Activated naive CD8-positive, alpha-beta T cell treated with anti-CD3 and anti-CD28 coated beads, Interleukin-2, amount 10 ng/mL, durations not matched to agents 7 days and 5 days (primary cell): Measurements from ENCODE around the gene BAG5. TPM values are rescaled to one million over a fixed set of nuclear protein-coding genes. Genes with fewer than 3 reads are reported as not detected.

Experiments used
- ATAC-seq: fragments of 150-1000 bp; cut with Tn5 transposase; one replicate; pipeline ENCODE4 v1.10.0; 2021; ENCODE audit warnings: low read depth, moderate library complexity
- POLR2A ChIA-PET: fragments of 350-600 bp; sonication (Branson Sonifier 250); formaldehyde crosslinking; loops from one replicate; lab custom pipeline; 2021; ENCODE audit warnings: antibody characterized with exemption; lab: Charles Lee
- DNase-seq: peaks from one replicate; pipeline ENCODE4 v3.0.0; 2021
- H3K27ac Mint-ChIP-seq: one replicate; pipeline ENCODE4 v1.8.0; 2022; ENCODE audit warnings: mild to moderate bottlenecking, mixed read lengths
- H3K27me3 Mint-ChIP-seq: one replicate; pipeline ENCODE4 v1.8.0; 2022; ENCODE audit warnings: mild to moderate bottlenecking, moderate library complexity, mixed read lengths
- H3K36me3 Mint-ChIP-seq: one replicate; pipeline ENCODE4 v1.8.0; 2021; ENCODE audit warnings: mild to moderate bottlenecking, mixed read lengths
- H3K4me1 Mint-ChIP-seq: one replicate; pipeline ENCODE4 v1.8.0; 2021; ENCODE audit warnings: mixed read lengths
- H3K4me3 Mint-ChIP-seq: one replicate; pipeline ENCODE4 v1.8.0; 2022; ENCODE audit warnings: mild to moderate bottlenecking, moderate library complexity, mixed read lengths
- H3K9me3 Mint-ChIP-seq: one replicate; pipeline ENCODE4 v1.8.0; 2021; ENCODE audit warnings: mixed read lengths
- total RNA-seq, 2 experiments: library from RNA; stranded (reverse); gene quantifications; one replicate each; pipeline ENCODE4 v1.2.3, GENCODE V29; 2021

Gene BAG5
- total RNA-seq, 2 experiments from 2014 or later: 31.7 to 32.3 TPM

DNA sequence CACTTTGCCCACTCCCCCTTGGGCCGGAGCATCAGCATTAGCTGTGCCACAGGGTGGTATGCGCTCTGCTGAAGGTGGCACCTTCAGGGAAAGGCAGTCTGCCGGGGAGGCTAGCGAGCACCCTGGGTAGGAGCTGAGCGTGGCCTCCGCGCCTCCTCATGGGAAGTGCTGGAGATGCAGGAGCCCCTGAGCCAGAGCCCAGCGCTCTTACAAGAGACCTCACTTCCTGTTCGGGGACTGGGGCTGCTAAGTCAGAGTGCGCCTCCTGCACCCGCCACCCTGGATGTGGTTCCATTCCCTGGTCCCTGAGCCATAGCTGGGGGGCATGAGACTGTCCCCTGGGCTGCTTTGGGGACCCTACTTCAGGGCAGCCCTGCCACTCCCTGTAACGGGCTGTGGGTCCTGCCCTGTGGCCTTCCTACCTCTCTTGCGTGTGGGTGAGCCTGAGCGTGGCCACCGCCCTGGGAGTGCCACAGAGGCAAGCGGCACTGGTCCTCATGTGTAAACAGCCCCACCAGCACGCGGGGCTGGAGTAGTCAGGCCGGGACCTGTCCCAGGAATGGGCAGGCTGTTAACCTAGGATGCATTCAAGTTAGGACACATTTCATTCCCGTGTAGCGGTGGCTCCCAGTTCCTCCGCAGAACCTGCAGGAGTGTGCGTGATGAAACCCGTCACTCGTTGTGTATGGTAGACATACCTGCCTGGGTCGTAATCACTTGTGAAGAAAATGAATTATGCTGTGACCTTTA, 19.7 kb upstream of the BAG5 start:
- ATAC-seq (no peak), DNase-seq (no peak)
- no peaks in the 10 kb centered on the region for H3K4me1 Mint-ChIP-seq
- no peaks in the 10 kb centered on the region for H3K27me3 Mint-ChIP-seq
- no peak overlapping the region for H3K27ac Mint-ChIP-seq
- peaks cover 3% of the 10 kb centered on the region for H3K36me3 Mint-ChIP-seq
- POLR2A ChIA-PET: no interaction called here
- no peak overlapping the region for H3K4me3 Mint-ChIP-seq
- H3K9me3 Mint-ChIP-seq: no peaks in the 10 kb centered on the region

DNA sequence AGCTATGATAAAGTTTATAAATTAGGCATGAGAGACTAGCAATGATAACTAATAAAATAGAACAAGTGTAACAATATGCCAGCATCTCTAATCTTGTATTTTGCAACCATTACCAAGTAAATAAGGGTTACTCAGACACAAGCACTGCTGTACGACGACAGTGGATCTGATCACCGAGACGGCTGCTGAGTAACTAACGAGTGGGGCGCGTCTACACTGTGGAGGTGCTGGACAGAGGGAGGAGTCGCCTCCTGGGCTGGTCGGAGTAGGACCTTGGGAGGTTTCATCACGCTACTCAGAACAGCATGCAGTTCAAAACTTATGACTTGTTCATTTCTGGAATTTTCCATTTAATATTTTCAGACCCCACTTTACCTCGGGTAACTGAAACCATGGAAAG, 18.7 kb upstream of the BAG5 start:
- Mint-ChIP-seq H3K4me1 (no peaks in the 10 kb centered on the region), H3K9me3 (no peaks in the 10 kb centered on the region), H3K27ac (no peak overlapping the region), H3K4me3 (no peak overlapping the region), H3K36me3 (no peaks in the 10 kb centered on the region), H3K27me3 (no peaks in the 10 kb centered on the region)
- no peak for DNase-seq
- ATAC-seq: no peak
- POLR2A ChIA-PET: interaction anchor here (1.3 kb wide), 1 partner anchor 19 kb away, joined by 3 read pairs; no protein-coding TSS in a partner anchor

DNA sequence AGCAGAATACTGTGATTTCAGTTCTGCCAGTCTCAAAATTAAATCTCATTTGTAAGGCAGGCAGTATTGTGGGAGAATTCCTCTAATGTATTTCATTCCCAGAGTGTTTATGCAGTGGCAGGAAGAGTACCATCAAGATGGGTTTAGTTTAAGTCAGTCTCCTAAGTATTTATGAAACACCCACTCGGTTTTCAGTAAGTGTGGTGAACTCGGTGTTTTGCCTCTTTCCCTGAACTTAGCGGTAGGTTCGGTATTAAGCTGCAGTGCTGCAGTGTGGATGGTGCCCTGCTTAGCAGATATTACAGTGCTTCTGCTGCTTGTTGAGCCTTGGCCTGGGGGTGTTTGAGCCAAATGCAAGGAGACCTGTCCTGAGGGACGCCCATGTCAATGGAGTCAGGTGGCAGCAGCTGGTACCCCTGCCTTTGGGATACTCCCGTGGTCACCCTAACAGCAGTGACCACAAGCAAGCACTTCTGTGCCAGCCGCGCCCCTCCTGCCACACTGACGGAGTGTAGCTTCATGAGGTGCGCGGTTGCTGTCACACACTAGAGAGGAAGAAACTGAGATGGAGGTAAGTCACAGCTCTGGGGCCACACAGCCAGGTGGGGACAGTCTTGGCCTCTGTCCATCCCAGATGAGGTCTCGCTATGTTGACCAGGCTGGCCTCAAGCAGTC, 16.1 kb upstream of the BAG5 start:
- DNase-seq: no peak
- POLR2A ChIA-PET: no interaction called here
- Mint-ChIP-seq H3K4me1 (no peaks in the 10 kb centered on the region), H3K36me3 (peaks cover 7% of the 10 kb centered on the region), H3K4me3 (no peak overlapping the region), H3K27me3 (no peaks in the 10 kb centered on the region), H3K9me3 (no peaks in the 10 kb centered on the region), H3K27ac (no peak overlapping the region)
- no peak for ATAC-seq

DNA sequence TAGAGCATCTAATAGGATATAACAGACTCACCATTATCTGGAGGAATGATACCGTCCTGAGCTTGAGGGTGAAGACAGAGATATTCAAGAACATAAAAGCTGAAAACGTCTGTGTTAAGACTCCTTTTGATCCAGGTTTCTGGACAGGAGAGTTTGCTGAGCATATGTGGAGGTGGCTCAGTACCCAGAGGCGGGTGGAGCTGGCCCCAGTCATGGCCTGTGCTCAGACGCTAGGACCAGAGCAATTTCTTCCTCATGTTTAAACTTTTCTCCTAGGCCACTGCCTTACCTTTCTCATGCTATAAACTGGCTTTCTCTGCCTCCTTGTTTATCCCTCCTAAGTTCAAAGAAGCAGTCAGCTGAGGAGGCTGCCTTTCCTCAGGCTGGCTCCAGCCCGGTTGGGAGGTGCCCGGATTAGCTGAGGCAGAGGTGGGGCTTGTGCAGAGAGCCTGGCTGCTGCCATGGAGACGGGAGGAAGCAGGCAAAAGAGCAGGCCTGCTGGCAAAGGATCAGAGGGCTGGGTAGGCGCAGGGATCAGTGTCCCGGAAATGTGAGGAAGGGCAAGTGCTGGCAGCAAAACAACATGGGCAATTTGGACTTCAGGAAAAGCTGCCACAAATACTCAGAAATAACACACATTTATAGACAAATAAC, 14.0 kb upstream of the BAG5 start:
- ATAC-seq (no peak), DNase-seq (no peak)
- no peaks in the 10 kb centered on the region for H3K27me3 Mint-ChIP-seq
- H3K27ac Mint-ChIP-seq: no peak overlapping the region
- no peaks in the 10 kb centered on the region for H3K9me3 Mint-ChIP-seq
- peaks cover 7% of the 10 kb centered on the region for H3K36me3 Mint-ChIP-seq
- peaks cover 2% of the 10 kb centered on the region for H3K4me1 Mint-ChIP-seq
- no peak overlapping the region for H3K4me3 Mint-ChIP-seq
- POLR2A ChIA-PET: no interaction called here

DNA sequence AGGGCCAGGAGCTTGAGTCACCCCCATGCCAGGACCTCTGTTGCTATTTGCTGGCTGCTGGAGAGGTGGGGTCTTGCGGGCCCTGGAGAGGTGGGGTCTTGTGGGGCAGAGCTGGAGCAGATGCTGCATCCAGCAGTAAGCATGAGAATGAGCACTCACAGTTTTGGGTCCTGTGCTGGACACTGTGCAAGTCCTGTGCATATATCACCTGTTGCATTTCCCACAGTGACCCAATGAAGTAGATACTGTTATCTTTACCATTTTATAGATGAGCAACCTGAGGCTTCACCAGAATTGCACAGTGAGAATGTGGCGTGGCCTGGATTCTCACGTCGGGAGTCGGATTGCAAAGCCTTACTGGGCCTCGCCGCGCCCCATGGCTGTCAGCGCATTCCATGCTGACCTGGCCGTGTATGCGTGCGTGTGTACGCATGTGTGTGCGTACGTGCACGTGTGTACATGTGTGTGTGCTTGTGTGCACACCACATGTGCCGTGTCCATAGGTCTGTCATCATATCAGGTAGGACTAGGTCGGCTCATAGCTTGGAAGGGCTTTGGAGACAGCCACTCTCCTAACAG, 12.3 kb upstream of the BAG5 start:
- no peak for ATAC-seq
- Mint-ChIP-seq H3K9me3 (no peaks in the 10 kb centered on the region), H3K27me3 (no peaks in the 10 kb centered on the region), H3K27ac (no peak overlapping the region), H3K4me3 (no peak overlapping the region), H3K36me3 (peaks cover 7% of the 10 kb centered on the region), H3K4me1 (peaks cover 2% of the 10 kb centered on the region)
- POLR2A ChIA-PET: interaction anchor here (0.9 kb wide), 1 partner anchor 54 kb away, joined by 4 read pairs; no protein-coding TSS in a partner anchor
- DNase-seq: no peak

DNA sequence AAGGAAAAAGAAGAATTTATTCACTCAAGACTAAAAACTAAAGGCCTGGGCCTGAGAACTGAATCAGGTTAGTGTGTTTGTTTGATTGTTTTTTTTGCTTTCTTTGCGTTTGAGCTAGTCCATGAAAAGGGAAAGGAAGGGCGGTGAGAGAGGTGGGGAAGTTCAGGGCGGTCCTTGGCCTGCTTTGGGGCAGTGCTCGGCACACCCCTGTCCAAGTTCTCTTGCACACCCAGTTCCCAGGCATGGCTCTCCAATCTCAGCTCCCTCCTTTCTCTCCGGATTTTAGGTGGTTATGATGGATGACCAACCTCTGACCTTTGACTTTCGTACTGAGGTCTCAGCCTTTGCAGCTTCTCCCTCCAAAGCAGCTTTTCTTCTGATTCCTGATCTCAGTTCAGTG, 11.6 kb upstream of the BAG5 start:
- Mint-ChIP-seq H3K27ac (no peak overlapping the region), H3K27me3 (no peaks in the 10 kb centered on the region), H3K36me3 (peaks cover 7% of the 10 kb centered on the region), H3K4me3 (no peak overlapping the region), H3K4me1 (peaks cover 2% of the 10 kb centered on the region), H3K9me3 (no peaks in the 10 kb centered on the region)
- ATAC-seq: no peak
- POLR2A ChIA-PET: interaction anchor here (0.9 to 1.1 kb wide), 2 partner anchors 10 to 54 kb away, joined by 4 to 6 read pairs; no protein-coding TSS in a partner anchor
- no peak for DNase-seq

DNA sequence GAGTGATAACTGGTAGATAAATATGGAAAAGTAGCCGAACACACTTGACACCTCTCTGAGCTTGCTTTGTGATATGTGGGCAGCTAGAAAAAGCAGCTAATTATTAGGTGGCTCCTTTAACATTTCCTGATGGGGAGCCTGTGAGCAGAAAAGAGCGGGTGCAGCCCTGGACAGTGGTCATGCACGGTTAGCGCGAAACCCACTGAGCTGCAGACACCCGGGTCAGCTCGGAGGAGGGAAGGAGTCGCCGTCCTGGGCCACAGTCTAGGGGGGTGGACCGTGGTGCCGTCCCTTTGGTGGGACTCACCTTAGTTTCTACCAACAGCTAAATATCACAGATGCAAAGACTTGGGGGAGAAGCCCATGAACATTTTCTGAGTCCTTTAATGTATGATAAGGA, 7.0 kb upstream of the BAG5 start:
- H3K9me3 Mint-ChIP-seq: no peaks in the 10 kb centered on the region
- H3K27ac Mint-ChIP-seq: no peak overlapping the region
- peaks cover under 1% of the 10 kb centered on the region for H3K36me3 Mint-ChIP-seq
- H3K4me3 Mint-ChIP-seq: no peak overlapping the region
- POLR2A ChIA-PET: no interaction called here
- ATAC-seq (no peak), DNase-seq (no peak)
- no peaks in the 10 kb centered on the region for H3K27me3 Mint-ChIP-seq
- H3K4me1 Mint-ChIP-seq: peaks cover 9% of the 10 kb centered on the region

DNA sequence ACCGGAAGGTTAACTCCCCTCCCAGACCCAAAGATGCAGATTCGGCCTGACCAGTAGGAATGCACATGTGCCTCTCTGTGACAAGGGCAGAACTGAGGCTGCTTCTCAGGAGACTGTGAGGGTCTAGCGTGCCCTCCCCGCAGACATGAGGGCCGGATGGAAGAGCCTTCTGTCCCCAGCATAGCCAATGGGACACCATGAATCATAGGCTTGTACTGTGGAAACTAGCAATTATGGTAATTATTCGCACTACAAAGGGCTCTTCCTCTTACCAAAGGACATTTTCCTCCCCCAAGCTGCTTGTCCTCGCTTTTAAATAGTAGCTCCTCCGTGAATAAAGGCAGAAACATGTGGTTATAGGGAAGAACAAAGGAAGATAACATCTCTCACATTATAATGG, 6.5 kb upstream of the BAG5 start:
- Mint-ChIP-seq H3K27me3 (no peaks in the 10 kb centered on the region), H3K4me3 (no peak overlapping the region), H3K4me1 (peaks cover 12% of the 10 kb centered on the region), H3K36me3 (no peaks in the 10 kb centered on the region), H3K27ac (no peak overlapping the region), H3K9me3 (no peaks in the 10 kb centered on the region)
- DNase-seq: no peak
- ATAC-seq: no peak
- POLR2A ChIA-PET: no interaction called here

DNA sequence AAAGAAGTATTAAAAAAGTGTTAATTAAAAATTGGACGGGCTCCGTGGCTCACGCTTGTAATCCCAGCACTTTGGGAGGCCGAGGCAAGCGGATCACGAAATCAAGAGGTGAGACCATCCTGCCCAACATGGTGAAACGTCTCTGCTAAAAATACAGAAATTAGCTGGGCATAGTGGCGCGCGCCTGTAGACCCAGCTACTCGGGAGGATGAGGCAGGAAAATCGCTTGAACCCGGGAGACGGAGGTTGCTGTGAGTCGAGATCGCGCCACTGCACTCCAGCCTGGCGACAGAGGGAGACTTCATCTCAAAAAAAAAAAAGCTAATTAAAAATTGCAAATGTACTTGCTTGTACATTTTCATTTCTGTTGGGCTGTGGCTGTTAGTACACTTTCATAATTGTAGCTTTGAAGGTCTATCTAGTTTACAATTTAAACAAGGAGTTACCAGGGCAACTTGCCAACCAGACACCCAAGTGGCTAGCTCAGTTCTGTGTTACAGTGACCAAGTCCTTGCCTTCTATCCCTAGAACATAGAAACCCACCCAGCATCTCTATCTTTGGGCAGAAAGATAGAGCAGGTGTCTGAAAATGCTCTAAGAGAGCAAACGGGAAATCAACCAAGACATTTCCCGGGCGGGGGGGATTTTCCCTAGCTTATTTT, 1.5 kb upstream of the BAG5 start:
- Mint-ChIP-seq H3K9me3 (no peaks in the 10 kb centered on the region), H3K27me3 (no peaks in the 10 kb centered on the region), H3K4me1 (peaks cover 39% of the 10 kb centered on the region), H3K27ac (no peak overlapping the region), H3K4me3 (peak overlapping the region; percentile 94), H3K36me3 (peaks cover 2% of the 10 kb centered on the region)
- ATAC-seq: no peak
- POLR2A ChIA-PET: interaction anchor here (0.6 to 1.2 kb wide), 6 partner anchors 10 to 1141 kb away, joined by 3 to 8 read pairs (median 5); partner anchors contain the start of gene ZFYVE21
- DNase-seq: no peak

DNA sequence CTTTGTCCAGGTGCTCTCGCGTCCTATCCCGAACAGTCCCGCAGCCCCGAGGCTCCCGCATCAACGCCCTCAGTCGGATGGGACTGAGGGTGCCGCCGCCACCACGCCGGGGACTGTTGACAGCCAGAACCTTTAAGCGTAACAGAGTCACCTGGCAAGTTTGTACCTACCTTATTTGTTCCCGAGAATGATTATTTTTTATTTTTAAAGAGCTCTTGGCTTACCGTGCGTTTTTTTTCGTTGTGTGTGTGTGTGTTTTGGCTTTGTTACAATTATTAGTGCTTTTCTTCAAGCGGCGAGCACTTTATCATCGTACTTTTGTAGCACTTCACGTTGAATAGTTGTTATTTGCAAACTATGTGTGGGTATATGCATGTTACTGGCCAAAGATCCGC, 766 bp upstream of the BAG5 start:
- Mint-ChIP-seq H3K36me3 (peaks cover 2% of the 10 kb centered on the region), H3K4me3 (peak overlapping the region; percentile 94), H3K27me3 (no peaks in the 10 kb centered on the region), H3K27ac (peak overlapping the region; percentile 84), H3K4me1 (peaks cover 39% of the 10 kb centered on the region), H3K9me3 (no peaks in the 10 kb centered on the region)
- ATAC-seq: no peak
- no peak for DNase-seq
- POLR2A ChIA-PET: no interaction called here

DNA sequence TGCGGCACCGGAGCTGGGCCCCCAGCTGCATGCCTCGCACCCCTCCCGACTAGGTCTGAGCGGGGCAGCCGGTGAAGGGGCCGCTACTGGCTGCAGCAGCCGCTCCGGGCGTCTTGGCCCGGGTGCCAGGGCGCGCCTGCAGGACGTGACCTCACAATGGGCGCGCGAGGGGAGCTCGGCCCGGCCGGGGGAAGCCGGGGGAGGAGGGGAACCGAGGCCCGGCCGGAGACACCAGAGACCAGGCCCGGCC, 353 bp downstream of the BAG5 start:
- peaks cover 44% of the 10 kb centered on the region for H3K4me1 Mint-ChIP-seq
- no peaks in the 10 kb centered on the region for H3K9me3 Mint-ChIP-seq
- POLR2A ChIA-PET: interaction anchor here (0.8 to 2.3 kb wide), 9 partner anchors 9 to 228 kb away, joined by 3 to 10 read pairs (median 6); partner anchors contain the start of genes EIF5, KLC1, XRCC3 and ZFYVE21
- H3K36me3 Mint-ChIP-seq: peaks cover 2% of the 10 kb centered on the region
- DNase-seq (no peak), ATAC-seq (peak; percentile 45)
- peak overlapping the region; percentile 86 for H3K27ac Mint-ChIP-seq
- H3K27me3 Mint-ChIP-seq: no peaks in the 10 kb centered on the region
- peak overlapping the region; percentile 91 for H3K4me3 Mint-ChIP-seq

DNA sequence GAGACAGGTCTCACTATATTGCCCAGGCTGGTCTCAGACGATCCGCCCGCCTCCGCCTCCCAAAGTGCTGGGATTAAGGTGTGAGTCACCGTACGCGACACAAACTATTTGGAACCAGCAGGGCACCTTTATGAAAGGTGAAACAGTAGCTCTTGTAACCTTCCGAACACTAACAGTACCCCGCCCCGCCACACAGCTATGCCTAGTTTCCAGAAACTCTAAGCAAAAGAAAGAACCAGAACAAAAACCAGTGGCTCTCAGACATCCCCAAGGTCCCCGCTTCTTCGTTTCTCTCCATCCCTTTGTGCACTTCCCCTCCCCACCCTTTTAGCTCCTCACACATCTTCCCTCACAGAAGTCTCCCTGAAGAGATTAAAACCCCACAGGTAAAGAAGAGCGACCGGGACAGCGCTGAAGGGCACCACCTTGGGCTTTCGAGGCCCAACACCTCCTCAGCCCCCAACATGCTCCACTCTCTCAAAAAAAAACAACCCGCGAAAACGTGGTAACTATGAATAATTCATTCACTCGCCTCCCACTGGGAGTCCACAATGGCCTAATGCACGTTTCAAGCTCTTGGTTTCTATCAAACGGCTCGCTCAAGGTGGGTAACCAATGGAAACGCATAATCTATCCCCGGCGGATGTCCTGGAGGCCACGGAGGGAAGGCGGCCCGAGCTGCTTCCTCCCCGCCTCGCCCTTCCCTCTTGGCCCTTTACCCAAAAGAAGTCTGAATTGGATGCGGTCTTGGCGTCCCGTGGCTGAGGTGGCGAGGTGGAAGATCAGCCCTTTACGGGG, 877 bp downstream of the BAG5 start:
- Mint-ChIP-seq H3K4me1 (peaks cover 43% of the 10 kb centered on the region), H3K36me3 (peaks cover 2% of the 10 kb centered on the region), H3K27me3 (no peaks in the 10 kb centered on the region), H3K27ac (peak overlapping the region; percentile 86), H3K9me3 (no peaks in the 10 kb centered on the region), H3K4me3 (peak overlapping the region; percentile 91)
- ATAC-seq: peak; percentile 51
- POLR2A ChIA-PET: interaction anchor here (0.6 to 2.3 kb wide), 10 partner anchors 10 to 228 kb away, joined by 3 to 10 read pairs (median 6); partner anchors contain the start of genes EIF5, KLC1, XRCC3 and ZFYVE21
- no peak for DNase-seq
